Ectodermal cell (in vitro differentiated cells): ENCODE measurements around the gene NCS1.

Experiments used
- H3K27ac ChIP-seq: 2 replicates; pipeline ENCODE4 v1.7.0; 2013; ENCODE audit warnings: mild to moderate bottlenecking, low read depth, low read length; ENCODE audit not compliant: insufficient read depth, poor library complexity, severe bottlenecking
- H3K27me3 ChIP-seq: 2 replicates; pipeline ENCODE4 v1.7.0; 2013; ENCODE audit warnings: mild to moderate bottlenecking, low read length; ENCODE audit not compliant: insufficient read depth, control insufficient read depth, poor library complexity, severe bottlenecking
- H3K36me3 ChIP-seq: one replicate; pipeline ENCODE4 v1.7.0; 2013; ENCODE audit warnings: low read length; ENCODE audit not compliant: control insufficient read depth, insufficient read depth
- H3K4me1 ChIP-seq: one replicate; pipeline ENCODE4 v1.7.0; 2013; ENCODE audit warnings: low read length; ENCODE audit not compliant: control insufficient read depth, insufficient read depth
- H3K4me3 ChIP-seq: 2 replicates; pipeline ENCODE4 v1.7.0; 2013; ENCODE audit warnings: low read depth, low read length, control low read depth; ENCODE audit not compliant: insufficient read depth
- H3K9me3 ChIP-seq: 2 replicates; pipeline ENCODE4 v1.7.0; 2013; ENCODE audit warnings: mild to moderate bottlenecking, low read length, moderate library complexity; ENCODE audit not compliant: control insufficient read depth
- WGBS, 2 experiments: methylation state at CpG; one replicate each; pipeline ENCODE4 v1.1.7; 2013; ENCODE audit warnings: missing lambda C conversion rate in 2 of 2; 5-methylcytosine and 5-hydroxymethylcytosine counted together

NCS1 gene

GRCh38 chr9:130225071-130225470, 52.9 kb downstream of the NCS1 start:
- WGBS, 2 experiments: 92% methylated on average over 11 of the region's 11 CpGs
- H3K36me3 ChIP-seq: peaks cover 11% of the 10 kb centered on the region
- H3K27me3 ChIP-seq: no peaks in the 10 kb centered on the region

GRCh38 chr9:130225586-130225985, 53.4 kb downstream of the NCS1 start:
- 95 to 96% methylated on average over 20 of the region's 20 CpGs for WGBS, 2 experiments

More at GRCh38 chr9:130225071-130225470, 52.9 kb downstream of the NCS1 start:
- H3K4me1 ChIP-seq: no peaks in the 10 kb centered on the region
- H3K9me3 ChIP-seq: no peaks in the 10 kb centered on the region
- H3K4me3 ChIP-seq: no peak overlapping the region
- H3K27ac ChIP-seq: no peak overlapping the region

DNA sequence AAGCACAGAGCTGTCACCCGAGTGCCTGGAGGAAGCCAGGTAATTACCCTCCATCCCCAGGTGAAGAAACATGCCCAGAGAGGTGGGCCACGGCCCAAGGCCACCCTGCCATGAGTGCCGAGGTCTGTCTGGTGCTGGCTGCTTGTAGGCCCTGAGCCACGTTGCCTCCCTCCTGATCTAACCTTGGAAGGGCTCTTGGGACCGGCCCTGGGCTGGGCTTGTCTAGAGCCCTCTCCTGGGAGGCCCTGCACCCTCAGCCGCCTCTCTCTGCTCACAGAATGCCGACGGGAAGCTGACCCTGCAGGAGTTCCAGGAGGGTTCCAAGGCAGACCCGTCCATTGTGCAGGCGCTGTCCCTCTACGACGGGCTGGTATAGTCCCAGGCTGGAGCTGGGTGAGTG, 53.9 kb downstream of the NCS1 start:
- peaks cover 11% of the 10 kb centered on the region for H3K36me3 ChIP-seq
- WGBS, 2 experiments: 94 to 95% methylated on average over 12 of the region's 12 CpGs

More at GRCh38 chr9:130225586-130225985, 53.4 kb downstream of the NCS1 start:
- H3K4me1 ChIP-seq: no peaks in the 10 kb centered on the region
- H3K27ac ChIP-seq: no peak overlapping the region
- H3K4me3 ChIP-seq: no peak overlapping the region
- no peaks in the 10 kb centered on the region for H3K27me3 ChIP-seq
- H3K9me3 ChIP-seq: no peaks in the 10 kb centered on the region
- H3K36me3 ChIP-seq: peaks cover 11% of the 10 kb centered on the region

DNA sequence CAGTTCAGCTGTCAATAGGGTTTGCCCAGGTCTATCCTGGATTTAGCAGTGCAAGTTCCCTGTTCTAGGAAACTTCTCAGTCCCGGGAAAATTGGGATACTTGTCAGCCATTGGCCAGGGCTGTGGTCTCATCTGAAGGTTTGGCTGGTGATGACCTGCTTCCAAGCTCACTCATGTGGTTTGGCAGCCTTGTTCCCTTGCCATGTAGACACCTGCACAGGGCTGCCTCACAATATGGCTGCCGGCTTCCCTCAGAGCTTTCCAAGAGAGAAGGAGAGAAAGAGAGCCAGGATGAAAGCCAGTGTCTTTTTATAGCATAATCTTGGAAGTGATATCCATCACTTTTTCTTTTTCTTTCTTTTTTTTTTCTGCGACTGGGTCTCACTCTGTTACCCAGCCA, 55.6 kb downstream of the NCS1 start:
- H3K4me3 ChIP-seq: no peak overlapping the region
- H3K27ac ChIP-seq: no peak overlapping the region
- WGBS, 2 experiments: 90 to 95% methylated on average over 3 of the region's 3 CpGs
- H3K4me1 ChIP-seq: no peaks in the 10 kb centered on the region
- peaks cover 12% of the 10 kb centered on the region for H3K36me3 ChIP-seq
- H3K9me3 ChIP-seq: no peaks in the 10 kb centered on the region
- H3K27me3 ChIP-seq: no peaks in the 10 kb centered on the region

More for the DNA sequence above, 53.9 kb downstream of the NCS1 start:
- Histone ChIP-seq H3K27me3 (no peaks in the 10 kb centered on the region), H3K9me3 (no peaks in the 10 kb centered on the region), H3K27ac (no peak overlapping the region), H3K4me3 (no peak overlapping the region), H3K4me1 (no peaks in the 10 kb centered on the region)

DNA sequence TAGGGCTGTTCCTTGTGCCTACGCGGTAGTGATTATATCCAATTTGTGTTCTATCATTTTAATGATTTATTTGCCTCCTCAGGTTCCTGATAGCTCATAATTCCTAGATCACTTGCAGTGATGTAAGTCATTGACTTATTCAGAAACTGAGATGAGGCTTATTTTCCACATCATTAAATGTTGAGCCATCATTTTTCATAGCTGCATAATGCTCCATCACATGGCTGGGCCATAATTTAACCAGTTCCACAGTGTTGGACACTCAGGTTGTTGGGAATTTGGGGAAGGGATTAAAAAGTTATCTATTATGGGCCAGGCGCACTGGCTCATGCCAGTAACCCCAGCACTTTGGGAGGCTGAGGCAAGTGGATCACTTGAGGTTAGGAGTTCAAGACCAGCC, 57.6 kb downstream of the NCS1 start:
- Histone ChIP-seq H3K36me3 (peaks cover 17% of the 10 kb centered on the region), H3K4me1 (no peaks in the 10 kb centered on the region), H3K27me3 (no peaks in the 10 kb centered on the region), H3K4me3 (no peak overlapping the region), H3K27ac (no peak overlapping the region), H3K9me3 (no peaks in the 10 kb centered on the region)
- WGBS, 2 experiments: 82 to 95% methylated on average over 1 to 3 of the region's 3 CpGs

GRCh38 chr9:130230631-130231030, 58.4 kb downstream of the NCS1 start:
- 85 to 100% methylated on average over 1 of the region's 1 CpG for WGBS, 2 experiments

DNA sequence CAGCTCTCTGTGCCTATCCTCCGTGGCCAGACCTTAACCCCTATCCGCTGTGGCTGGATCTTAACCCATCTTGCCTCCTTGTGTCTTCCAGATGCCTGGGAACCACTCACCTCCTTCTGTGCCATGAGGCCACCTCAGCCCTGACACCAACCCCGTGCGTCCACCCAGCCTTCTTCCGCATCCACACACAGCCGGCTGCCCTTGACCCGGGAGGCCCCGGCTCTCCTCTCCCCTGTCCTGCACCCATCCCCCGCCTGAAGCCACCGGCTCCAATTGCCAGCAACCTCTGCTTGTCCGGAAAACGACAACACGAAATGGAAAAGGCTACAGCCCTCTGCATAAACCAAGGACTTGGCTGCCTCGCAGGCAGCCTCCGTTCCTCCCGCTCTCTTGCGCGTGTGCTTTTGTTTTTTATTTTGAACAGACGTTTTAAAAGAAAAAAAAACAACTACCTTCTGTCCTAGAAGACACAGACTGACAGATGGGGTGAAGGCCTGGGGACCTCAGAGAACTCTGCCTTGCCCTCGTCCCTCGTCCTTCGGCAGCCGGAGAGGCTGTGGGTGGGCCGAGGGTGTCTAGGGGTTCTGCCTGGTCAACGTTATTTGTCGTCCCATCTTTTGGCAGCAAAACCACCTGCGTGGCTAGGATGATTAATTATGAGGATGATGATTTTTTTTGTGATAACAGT, 60.8 kb downstream of the NCS1 start:
- WGBS, 2 experiments: 89% methylated on average over 27 of the region's 27 CpGs
- Histone ChIP-seq H3K9me3 (no peaks in the 10 kb centered on the region), H3K4me3 (no peak overlapping the region), H3K27ac (no peak overlapping the region), H3K36me3 (peaks cover 6% of the 10 kb centered on the region), H3K27me3 (no peaks in the 10 kb centered on the region), H3K4me1 (peaks cover 6% of the 10 kb centered on the region)

More at GRCh38 chr9:130230631-130231030, 58.4 kb downstream of the NCS1 start:
- no peaks in the 10 kb centered on the region for H3K27me3 ChIP-seq
- H3K4me1 ChIP-seq: no peaks in the 10 kb centered on the region
- H3K27ac ChIP-seq: no peak overlapping the region
- H3K9me3 ChIP-seq: no peaks in the 10 kb centered on the region
- H3K36me3 ChIP-seq: peaks cover 17% of the 10 kb centered on the region
- H3K4me3 ChIP-seq: no peak overlapping the region

- Histone ChIP-seq H3K4me1 (peaks cover 6% of the 10 kb centered on the region), H3K36me3 (peaks cover 6% of the 10 kb centered on the region), H3K27me3 (no peaks in the 10 kb centered on the region), H3K9me3 (no peaks in the 10 kb centered on the region), H3K27ac (no peak overlapping the region), H3K4me3 (no peak overlapping the region)
- 92 to 95% methylated on average over 8 of the region's 8 CpGs for WGBS, 2 experiments
These were observed 61.4 kb downstream of the NCS1 start for GRCh38 chr9:130233587-130233945.

DNA sequence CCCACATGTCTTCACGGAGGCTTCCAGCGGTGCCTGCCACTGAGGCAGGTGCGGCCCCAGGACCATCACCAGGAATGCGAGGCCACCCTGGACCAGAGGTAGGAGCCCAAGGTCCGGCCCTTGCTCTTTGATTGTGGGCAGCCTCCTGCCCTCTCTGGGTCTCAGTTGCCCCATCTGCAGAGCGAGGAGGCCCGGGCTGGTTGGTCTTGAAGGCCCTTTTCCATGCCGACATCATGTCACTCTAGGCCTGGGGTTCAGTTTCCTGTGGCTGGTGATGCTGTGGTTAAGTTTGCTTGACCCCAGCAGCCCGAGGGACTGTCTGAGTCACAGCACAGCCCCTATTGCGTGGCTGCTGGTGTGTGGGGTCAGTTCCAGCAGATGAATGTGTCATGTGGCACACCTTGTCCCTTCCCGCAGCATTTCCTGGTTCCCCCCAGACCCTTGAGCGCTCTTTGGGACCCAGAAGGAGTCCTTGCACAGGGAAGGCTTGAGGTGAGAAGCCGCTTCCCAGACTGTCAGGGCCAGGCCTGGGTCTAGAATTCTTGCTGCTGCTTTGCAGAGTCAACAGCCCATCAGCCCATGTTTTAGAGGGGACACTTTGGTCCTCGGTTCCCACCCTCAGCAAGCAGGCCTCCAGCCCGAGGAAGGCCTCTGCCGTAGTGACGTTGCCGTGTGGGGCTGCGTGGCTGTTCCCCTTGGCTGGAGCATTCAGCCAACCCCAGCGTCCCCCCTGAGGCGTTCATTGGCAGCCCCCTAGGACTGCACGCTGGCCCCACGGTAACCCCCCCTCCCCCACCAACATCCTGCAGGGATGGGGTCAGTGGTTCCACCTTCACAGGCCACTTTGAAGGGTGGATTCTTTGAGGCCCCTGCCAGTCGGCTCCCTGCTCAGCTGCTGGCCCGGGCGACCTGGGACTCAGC, 62.4 kb downstream of the NCS1 start:
- Histone ChIP-seq H3K27ac (no peak overlapping the region), H3K9me3 (no peaks in the 10 kb centered on the region), H3K27me3 (no peaks in the 10 kb centered on the region), H3K4me1 (peaks cover 6% of the 10 kb centered on the region), H3K4me3 (no peak overlapping the region), H3K36me3 (peaks cover 6% of the 10 kb centered on the region)
- 92 to 94% methylated on average over 26 of the region's 26 CpGs for WGBS, 2 experiments
